GM19452 (cell line): ENCODE data around the gene SLC24A2.
"Not testable (repeated sequence)": the region's sequence is repeated elsewhere in the genome, so short reads cannot be mapped to it uniquely, and the experiment has no call there.

Experiments
- ATAC-seq: cut with Tn5 transposase; IDR thresholded peaks from one replicate; pipeline ENCODE4 v1.9.1; 2021; ENCODE audit not compliant: unreplicated experiment

Gene SLC24A2

DNA sequence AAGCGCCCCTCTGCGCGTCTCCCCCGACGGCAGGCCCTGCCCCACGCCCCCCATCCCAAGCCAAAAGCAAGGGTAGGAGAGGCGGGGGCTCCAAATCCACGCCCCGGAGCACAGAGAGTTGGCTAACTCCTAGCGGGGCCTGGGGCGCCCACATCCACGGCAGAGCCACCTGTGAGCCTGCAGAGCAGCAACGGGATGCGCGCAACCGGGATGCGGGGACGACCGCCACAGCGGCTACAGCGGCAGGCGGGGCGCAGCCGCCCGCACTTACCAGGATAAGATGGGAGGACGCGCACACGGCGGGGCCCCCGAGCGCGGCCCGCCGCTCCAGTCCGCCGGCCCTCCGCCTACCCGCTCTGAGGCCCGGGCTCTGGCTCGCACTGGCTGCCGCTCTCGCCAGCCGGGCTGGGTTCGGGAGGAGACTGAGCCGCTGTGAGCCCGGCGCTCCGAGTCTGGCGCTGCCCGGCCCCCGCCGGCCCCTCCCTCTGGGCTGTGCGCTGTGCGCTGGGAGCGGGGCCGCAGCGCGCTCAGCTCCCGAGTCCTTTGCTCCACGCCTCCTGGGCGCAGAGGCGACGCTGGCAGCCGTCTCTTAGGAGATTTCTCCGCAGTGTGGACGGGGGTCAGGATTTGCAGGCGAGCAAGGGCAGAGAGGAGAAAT is at the start of gene SLC24A2:
TSS of gene SLC24A2 (minus strand) at position 424 of the 658 bp plus-strand sequence.
- no peak for ATAC-seq

DNA sequence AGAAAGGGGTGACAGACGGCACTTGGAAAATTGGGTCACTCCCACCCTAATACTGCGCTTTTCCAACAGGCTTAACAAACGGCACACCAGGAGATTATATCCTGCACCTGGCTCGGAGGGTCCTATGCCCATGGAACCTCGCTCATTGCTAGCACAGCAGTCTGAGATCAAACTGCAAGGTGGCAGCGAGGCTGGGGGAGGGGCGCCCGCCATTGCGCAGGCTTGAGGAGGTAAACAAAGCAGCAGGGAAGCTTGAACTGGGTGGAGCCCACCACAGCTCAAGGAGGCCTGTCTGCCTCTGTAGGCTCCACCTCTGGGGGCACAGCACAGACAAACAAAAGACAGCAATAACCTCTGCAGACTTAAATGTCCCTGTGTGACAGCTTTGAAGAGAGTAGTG is 44.5 kb upstream of the SLC24A2 start:
- ATAC-seq: not testable (repeated sequence)

DNA sequence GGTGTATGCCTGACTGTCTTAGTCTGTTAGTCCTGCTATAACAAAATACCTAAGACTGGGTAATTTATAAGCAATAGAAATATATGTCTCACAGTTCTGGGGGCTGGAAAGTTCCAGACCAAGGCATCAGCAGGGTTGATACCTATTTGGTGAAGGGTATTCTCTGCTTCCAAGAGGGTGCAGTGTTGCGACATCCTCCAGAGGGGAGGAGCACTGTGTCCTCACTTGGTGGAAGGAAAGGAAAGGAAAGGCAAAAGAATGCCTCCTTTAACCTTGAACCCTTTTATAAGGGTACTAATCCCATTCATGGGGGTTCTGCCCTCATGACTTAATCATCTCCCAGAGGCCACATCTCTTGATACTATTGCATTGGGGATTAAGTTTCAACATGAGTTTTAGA is 42.0 kb upstream of the SLC24A2 start:
- no peak for ATAC-seq

DNA sequence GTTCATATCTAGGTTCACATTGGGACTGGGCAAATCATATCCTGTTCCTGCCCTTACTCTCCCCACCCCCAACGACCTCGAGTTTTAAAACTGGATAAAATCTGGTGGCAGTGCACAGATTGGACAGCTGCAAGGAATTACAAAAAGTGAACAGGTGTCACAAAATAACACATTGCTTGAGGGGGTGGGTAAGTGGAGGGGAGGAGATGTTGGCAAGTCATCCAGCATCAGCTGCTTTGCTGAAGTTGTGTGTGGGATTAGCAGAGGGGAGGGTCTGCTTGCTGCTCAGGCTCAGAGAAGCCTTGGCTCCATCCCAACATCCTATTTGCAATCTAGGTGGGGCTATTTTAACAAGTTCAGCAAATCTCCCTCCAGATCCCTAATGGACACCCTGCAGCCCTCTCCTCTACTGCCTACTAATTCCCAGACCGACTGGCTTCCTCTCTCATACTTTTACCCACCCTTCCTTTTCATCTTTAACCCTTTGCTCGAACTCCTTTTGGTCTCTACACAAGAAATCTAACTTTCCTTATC is 39.8 kb upstream of the SLC24A2 start:
- ATAC-seq: no peak

DNA sequence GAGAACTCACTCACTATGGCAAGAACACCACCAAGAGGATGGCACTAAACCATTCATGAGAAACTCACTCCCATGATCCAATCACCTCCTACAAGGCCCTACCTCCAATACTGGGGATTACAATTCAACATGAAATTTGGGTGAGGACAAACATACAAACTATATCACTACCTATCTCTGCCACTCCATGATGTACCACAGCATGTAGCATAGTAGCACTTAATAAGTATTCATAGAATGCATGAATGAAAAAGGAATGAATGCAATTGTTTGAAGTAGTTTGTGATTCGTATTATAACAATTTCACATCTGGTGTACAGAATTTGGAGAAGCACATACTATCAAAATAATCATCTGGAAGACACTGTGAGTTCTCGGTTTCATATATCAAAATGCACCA is 27.9 kb upstream of the SLC24A2 start:
- no peak for ATAC-seq

DNA sequence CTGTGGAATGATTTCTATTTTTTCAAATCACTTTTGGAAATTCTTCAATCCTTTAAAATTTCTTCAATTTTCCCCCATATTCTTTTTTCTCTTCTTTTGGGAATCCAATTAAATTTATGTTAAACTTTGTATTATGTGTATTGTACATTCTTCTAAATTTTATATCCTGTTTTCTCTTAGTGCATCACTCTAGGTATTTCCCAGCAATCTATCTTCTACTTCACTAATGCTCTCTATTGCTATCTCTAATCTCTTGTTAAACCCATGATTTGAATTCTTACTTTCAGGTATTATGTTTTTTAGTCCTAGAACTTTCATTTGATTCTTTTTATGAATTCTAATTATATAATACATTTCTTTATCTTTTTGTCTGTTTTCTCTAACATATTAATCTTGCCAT is 23.4 kb upstream of the SLC24A2 start:
- no peak for ATAC-seq

DNA sequence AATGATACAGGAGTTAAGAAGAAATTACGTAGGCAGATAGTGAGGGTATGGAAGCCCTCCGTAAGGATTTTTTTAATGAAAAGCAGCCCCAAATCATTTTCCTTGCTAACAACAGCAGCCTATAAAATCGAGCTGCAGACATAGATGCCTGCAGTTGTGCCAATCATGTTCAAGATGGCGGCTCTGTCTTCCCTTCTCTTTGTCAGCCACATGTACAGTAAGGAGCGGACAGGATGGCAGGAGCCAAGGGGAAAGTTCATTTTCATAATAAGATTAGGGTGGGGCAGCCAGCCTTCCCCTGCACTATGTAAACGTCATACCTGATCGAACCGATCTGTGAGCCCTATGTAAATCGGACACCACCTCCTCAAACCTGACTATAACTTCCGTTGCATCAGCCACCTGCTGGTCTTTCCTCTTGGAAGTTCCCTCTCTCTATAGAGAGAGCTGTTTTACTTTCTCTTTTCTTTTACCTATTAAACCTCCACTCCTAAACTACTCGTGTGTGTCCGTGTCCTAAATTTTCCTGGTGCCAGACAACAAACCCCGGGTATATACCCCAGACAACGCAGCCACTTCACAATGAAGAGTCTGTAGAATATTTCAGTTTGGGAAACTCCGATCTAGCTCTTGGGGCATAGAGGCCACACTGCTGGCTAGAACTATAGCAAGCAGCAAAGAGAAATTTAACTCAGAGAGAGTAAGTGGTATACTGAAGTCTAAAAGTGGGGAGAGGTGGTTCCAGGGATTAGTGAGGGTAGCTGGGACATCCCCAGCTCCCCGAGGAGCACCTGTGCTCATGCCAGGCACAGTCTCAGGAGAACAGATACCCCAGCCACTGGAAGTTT is 20.8 kb upstream of the SLC24A2 start:
- ATAC-seq: no peak

DNA sequence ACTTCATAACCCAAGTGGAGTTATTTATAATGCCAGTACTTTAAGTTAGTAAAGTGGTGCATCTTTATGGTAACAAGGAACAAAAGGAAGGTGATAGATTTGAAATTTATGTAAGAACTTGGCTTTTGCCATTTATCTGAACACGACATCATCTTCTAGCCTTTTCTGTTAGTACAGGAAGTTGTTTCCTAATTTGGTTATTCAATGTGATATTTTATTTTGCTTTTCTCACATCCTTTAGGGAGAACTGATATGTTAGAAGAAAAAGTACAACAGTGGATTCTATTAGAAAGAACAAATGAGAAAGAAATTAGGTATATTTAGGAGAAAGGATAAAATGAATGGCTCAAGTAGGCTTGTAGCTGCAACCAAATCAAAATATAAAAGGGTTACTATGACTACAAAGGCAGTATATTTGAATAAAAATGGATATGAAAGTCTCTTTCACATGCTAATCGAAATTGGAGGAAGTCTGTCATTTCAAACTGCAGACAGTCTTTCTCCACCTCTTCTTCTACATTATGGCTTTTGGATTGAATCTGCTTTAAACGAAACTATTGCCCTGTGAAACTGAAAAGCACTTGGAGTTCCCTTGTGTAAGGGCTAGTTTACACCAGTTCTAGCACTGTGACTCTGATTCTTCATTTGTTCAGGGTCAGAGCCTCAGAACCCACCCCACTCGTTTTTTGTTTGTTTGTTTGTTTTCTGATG is 18.5 kb upstream of the SLC24A2 start:
- no peak for ATAC-seq

DNA sequence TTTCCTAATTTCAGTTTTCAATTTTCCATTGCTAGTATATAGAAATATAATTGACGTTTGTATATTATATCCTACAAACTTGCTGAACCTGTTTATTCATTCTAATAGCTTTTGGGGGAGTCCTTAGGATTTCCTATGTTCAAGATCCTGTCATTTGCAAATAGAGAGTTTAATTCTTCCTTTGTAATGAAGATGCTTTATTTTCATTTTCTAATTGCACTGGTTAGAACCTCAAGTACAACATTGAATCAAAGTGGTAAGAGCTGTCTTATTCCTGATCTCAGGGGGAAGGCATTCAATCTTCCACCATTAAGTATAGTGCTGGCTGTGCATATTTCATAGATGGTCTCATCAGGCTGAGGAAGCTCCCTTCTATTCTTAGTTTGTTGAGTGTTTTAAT is 15.6 kb upstream of the SLC24A2 start:
- no peak for ATAC-seq

DNA sequence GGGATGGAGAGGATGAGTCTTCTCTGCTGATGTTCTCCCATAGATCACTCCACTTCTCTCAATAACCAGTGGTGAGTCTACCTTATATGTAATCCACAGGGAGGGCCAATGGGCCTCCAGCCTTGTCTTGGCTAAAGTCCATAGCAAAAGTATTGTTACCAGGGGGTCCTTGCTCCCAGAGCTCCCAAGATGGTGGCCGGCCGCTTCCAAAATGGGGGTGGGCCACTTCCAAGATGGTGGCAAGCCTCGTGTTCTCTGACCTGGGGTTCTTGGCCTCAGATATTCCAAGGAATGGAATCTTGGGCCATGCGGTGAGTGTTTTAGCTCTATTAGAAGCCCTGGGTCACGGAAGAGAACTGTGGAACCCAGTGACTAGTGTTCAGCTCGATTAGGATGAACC is 12.0 kb upstream of the SLC24A2 start:
- ATAC-seq: no peak

DNA sequence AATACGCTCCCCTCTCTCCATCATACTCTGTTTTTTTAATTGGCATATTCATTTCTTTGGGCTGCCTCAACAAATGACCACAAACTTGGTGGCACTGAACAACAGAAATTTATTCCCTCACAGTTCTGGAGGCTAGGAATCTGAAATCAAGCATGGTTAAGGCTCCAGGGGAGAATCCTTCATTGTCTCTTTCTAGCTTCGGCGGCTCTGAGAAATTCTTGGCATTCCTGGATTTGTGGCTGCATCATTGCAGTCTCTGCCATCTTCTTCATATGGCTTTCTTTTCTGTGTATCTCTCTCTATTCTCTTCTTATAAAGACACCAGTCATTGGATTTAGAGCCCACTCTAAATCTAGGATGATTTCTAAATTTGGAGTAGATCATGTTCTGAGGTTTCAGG is 10.9 kb upstream of the SLC24A2 start:
- no peak for ATAC-seq

DNA sequence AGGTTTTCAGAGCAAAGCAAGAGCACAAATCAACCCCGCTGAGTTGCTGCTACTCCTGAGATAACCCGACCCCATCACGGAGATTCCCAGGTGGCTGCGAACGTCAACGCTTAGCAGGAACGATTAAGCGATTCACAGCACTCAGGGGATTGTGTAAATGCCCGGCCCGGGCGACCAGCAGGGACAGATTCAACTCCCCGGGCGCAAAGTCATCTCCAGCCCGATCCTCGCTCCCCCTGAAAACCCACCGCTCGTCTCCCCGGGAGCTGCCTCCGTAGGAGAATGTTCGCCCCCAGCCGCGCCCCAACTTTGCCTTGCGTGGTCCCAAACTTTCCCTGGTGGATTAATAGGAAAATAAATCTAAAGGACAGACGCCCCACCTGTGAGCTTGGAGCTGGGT is 685 bp downstream of the SLC24A2 start:
- no peak for ATAC-seq

DNA sequence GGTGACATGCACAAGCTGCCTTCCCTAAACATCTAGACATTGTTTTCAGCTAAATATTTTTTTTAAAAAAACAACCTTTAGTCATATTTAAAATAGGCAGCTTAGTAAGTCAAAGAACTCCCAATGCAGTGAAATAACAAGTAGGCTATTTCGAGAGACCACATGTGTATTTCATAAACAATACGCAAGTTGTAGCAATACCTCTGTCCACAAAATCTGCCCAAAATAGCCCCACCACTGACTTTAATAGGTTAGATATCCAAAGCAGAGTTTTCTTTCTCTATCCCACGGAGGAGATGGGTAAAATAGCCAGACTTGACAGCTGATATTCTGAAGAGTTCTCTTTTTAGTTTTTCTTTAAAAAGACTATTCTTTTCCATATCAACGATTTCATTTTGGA is 1.2 kb downstream of the SLC24A2 start:
- ATAC-seq: no peak

DNA sequence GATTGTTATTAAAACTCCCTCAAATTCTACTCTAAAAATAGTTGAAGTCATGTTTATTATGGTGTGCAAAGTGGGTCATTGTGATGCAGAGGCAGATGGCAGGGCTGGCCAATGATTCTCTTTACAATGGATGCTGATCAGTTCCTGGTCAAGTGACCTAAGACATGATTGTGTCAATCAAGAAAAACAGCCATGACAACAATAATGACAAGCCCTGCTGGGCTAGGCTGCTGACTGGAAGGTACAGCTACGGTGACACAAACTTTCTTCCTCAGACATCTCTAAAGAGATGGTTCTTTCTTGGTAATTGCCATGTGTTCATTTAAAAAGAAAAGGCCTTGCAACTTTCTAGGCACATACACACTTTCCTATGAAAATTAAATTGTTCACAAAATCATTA is 3.6 kb downstream of the SLC24A2 start:
- ATAC-seq: no peak

DNA sequence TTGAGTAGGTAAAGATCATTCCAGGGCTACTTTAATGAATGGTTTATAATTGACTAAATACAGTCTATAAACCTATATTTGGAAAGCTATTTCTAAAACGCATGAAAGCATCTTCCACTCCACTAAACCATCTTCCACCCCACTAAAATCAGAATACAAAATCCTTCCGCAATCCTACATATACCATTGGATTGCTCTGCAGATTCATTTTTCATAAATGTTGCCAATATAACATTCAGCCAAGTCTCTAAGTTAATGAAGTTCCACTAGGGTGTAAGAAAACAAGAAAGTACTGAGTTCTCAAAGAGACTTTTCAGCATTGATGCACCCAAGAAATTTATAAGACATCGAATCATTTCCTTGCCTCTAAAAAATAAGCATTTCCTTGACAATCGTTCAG is 4.7 kb downstream of the SLC24A2 start:
- ATAC-seq: no peak

DNA sequence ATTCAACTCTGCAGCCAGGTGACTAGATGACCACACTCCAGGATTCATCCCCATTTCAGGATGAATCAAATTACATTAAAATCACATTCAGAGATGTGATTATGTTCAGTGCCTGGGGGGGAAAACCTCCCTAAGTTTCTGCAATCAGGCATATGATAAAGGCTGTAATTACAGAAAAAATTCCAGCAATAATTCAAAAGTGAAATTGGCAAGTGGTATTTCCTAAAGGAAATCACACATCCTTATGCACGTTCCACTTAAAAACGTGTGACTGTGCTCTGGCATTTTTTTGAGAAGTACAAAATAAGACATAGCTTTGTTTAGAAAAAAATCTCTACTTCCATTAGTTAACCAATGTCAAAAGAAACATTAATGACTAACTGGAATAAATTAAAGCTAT is 5.3 kb downstream of the SLC24A2 start:
- no peak for ATAC-seq

DNA sequence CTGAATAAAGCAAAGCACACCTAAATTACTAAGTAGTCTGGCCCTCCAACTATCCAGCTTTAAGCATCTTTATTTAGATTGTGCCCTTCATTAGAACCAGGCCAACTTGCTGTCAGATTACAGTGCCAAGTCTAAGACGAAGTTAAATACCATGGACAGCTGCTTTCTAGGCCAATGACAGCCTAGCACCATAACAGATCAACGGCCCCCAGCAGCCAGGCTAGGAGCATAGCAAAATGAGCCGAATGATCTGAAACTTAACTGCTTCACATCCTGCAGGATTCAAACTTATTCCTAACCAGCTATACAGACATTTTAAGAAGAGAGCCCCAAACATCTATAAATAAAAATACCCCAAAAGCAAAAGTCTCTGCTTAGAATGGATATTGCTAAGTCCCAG is 6.8 kb downstream of the SLC24A2 start:
- ATAC-seq: no peak

DNA sequence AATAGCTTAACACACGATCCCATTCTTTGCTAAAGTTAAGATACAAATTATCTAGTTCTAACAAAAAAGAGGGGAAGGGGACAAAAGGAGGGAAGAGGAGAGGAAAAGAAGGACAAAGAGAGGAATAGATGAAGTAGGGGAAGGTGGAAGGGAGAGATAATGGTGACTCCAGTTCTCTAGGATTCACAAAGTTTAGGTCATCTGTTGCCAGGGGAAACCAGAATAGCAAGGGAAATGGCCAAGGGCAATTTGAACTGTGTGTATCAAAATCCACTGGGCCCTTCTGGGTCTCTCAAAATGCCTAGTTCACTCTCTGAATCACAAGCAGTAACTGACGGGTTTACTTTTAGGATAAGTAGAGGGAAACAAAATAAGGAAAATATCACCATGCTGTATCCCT is 7.6 kb downstream of the SLC24A2 start:
- no peak for ATAC-seq

DNA sequence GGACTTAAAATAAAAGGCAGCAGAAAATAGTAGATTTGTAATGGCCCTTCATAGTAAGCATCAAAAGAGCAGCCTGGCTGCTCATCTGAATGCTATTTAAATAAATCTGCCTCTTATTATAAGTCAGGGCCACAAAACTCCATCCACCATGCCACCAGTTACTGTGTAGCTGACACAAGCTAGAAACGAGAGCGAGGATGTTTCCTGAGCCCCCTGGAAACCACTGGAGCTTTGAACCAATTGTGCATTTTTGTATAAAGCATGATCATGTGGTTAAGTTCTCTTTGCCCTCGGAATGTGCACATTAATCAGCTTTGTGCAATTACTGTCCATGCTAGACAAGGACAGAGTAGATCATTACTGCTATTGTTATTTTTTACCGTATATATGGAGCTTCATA is 17.4 kb downstream of the SLC24A2 start:
- no peak for ATAC-seq

DNA sequence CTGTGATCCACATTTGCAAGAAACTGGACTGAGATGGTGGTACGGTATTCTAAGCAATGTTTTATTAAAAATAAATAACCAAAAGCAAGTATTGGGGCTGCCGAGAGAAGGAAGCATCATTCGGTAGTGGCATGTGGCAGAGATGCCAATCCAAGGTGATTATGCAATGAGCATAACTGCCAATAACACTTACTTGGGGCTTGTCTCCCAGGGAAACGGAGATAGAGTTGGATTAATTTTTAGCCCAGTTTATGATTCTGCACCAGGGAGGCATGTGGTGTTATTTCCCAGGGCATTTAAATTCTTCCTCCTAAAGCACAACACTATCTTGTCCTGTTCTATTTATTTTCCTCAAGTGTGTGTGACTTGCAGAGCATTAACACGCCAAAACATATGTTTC is 17.9 kb downstream of the SLC24A2 start:
- ATAC-seq: no peak

DNA sequence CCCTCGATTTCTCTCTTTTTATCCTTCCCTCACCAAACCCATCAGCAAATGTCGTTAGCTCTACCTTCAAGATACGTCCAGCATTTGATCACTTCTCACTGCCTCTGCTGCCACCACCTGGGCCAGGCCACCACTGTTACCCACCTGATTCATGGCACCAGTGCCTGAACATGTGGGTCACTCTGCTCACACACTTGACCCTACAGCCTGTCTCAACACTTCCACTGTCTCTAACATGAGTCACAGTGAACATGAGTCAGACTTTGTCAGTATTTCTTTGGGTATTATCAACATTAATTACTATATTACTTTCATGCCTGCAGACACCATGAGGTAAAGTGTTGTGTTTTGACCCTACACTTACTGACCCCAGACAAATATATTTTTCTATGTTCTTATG is 19.6 kb downstream of the SLC24A2 start:
- ATAC-seq: no peak

DNA sequence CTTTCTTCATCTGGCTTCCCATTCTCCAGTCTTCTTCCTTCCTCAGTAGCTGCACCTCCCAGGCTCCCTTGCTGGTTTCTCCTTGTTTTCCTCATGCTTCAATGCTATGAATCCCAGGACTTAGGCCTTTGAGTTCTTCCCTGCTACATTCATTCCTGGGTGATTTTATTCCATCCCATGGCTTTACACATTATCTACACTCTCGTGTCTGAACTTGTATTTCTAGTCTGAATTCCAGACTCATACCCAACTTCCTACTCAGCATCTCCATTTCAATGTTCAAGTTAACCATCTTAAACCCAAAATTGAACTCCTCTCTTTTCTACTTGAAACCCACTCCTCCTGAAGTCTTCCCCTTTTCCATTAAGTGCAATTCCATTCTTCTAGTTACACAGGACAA is 20.0 kb downstream of the SLC24A2 start:
- ATAC-seq: no peak
